ENCODE measurements around the gene FAM110A.

GRCh38 chr20:878511-879307 is 45.2 kb downstream of the FAM110A start:
- TF ChIP-seq CTCF (conservative IDR thresholded peaks at IDR 0.05; ENCODE audit: low read length) (no peak), EZH2phosphoT487 (IDR thresholded peaks at IDR 0.05; ENCODE audit: borderline replicate concordance, low read depth, low read length) (no peak)
